Fibroblast of pulmonary artery (primary cell): Measurements from ENCODE around the gene JARID2.

Experiments
- DNase-seq: peaks from one replicate; pipeline ENCODE4 v3.0.0-alpha.2; 2010; ENCODE audit warnings: low read depth
- H3K4me3 ChIP-seq: replicated peaks from 2 replicates; pipeline ENCODE4 v1.5.1; 2011; ENCODE audit warnings: low read depth, mild to moderate bottlenecking, control low read depth, low read length, moderate library complexity
- TF ChIP-seq, protein P1 (sequence below): IDR thresholded peaks from 2 replicates; pipeline ENCODE4 v1.5.1; 2011; ENCODE audit warnings: mild to moderate bottlenecking, control low read depth, low read length, inconsistent platforms; ENCODE audit errors: missing control alignments

The JARID2 gene

DNA sequence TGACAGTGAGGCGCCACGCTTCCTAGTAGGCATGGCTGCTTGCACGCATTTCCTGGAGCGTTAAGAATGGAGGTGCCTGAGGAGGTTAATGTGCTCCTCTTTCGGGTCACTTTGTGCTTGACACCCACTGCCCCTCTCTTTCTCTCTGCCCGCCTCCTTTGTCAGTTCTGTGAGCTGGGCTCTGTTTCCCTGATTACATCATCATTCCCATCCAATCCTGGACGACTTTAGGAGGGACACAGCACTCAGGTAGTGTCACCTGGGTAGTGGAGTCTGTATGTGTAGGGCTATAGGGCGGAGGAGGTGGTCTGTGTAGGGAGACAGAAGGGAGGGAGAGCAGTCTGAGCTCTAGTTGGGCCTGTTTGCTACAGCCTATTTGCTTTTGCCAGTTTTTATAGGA, 136.8 kb downstream of the JARID2 start:
- DNase-seq: no peak
- TF ChIP-seq, protein P1, sequence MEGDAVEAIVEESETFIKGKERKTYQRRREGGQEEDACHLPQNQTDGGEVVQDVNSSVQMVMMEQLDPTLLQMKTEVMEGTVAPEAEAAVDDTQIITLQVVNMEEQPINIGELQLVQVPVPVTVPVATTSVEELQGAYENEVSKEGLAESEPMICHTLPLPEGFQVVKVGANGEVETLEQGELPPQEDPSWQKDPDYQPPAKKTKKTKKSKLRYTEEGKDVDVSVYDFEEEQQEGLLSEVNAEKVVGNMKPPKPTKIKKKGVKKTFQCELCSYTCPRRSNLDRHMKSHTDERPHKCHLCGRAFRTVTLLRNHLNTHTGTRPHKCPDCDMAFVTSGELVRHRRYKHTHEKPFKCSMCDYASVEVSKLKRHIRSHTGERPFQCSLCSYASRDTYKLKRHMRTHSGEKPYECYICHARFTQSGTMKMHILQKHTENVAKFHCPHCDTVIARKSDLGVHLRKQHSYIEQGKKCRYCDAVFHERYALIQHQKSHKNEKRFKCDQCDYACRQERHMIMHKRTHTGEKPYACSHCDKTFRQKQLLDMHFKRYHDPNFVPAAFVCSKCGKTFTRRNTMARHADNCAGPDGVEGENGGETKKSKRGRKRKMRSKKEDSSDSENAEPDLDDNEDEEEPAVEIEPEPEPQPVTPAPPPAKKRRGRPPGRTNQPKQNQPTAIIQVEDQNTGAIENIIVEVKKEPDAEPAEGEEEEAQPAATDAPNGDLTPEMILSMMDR: no peak
- H3K4me3 ChIP-seq: no peak overlapping the region

DNA sequence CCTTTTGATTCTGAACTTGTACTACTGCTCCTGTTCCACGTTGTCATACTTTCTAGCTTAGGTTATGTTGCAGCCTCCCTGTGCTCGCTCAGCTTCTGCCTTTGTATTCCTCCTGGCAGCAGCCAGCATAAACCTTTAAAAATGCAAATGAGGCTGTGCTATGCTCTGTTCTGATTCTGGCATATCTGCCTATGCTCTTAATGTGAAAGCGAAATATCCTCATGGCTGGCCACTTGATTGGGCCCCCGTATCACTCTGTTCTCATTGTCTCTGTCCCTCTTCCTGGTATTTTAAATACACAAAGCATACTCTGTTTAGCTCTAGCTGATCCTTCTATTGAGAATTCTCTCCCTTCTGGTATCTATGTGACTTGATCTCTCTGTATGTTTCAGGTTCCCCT, 139.0 kb downstream of the JARID2 start:
- no peak overlapping the region for H3K4me3 ChIP-seq
- TF ChIP-seq, protein P1: no peak
- no peak for DNase-seq

DNA sequence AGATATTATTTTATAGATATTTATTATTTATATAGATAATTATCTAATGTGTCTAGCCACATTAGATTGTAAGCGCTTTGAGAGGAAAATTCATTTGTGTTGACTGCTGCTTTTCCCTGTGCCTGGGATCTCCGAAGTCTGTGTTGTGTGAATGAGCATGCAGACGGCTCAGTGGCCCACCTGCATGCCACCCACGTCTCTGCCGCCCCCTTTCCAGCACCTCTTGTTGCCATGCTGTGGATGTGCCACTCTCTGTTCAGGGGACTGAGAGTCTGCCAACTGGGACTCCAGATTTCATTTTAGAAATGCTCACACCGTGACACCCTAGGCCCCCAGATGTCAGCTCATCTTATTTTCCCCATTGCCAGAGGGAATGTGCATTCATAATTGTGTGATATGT, 139.7 kb downstream of the JARID2 start:
- H3K4me3 ChIP-seq: no peak overlapping the region
- TF ChIP-seq, protein P1: no peak
- no peak for DNase-seq

DNA sequence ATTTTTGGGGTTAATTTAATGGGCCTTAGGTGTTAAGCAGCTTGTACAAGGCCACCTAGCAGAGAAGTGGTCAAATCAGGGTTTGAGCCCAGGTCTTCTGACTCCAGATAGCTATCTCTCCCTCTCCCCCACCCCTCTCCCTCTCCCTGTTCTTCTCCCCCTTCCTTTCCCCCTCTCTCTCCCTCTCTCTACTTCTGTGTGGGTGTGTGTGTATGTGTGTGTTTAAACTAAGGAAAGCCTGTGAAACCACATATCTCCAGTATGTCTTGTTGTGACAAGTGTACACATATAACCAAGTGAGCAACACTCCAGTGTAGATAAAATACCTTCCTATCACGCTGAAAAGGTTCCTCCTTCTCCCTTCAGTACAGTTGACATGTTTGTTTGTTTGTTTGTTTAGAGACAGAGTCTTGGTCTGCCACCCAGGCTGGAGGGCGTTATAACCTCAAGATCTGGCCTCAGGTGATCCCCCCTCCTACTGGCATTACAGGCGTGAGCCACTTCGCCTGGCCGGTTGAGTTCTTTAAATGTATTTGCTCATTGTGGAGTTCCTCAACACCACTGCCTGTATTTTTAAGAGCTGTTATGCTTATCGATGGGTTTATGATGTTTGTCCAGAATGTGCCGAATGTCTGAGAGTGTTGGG, 140.4 kb downstream of the JARID2 start:
- TF ChIP-seq, protein P1: no peak
- H3K4me3 ChIP-seq: no peak overlapping the region
- no peak for DNase-seq

DNA sequence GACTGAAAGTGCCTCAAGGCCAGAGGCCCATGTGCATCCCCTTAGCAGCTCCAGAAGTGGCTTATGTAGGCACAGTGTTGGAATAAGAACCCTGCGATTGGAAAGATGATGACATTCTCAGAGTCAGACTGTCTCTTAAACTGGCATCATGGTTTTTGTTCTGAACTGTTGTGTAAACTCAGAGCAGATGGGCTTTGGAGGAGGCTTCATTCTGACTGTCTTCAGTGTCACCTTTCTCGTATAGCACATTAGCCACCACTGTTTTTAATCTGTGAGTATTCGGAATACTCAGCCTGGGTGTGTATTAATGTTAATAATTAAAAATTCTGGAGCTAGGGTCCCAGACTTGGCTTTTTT, 140.9 kb downstream of the JARID2 start:
- no peak overlapping the region for H3K4me3 ChIP-seq
- TF ChIP-seq, protein P1: no peak
- DNase-seq: no peak

DNA sequence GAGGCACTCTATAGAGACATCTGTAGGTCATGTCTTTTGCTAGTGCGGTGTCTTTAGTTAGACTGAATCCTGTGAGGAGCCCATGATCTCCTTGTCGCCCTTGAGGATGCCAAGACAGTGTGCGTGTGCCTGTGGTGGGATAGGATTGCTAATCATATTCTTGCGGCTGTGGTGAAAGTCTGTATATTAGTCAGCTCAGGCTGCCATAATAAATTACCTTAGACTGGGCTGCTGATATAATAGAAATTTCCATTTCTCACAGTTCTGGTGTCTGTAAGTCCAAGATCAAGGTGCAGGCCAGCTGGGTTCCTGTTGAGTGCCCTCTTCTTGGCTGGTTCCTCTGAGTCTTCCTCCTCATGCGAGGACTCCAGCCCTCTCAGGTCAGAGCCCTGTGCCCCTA, 141.2 kb downstream of the JARID2 start:
- DNase-seq: no peak
- H3K4me3 ChIP-seq: no peak overlapping the region
- TF ChIP-seq, protein P1: no peak

DNA sequence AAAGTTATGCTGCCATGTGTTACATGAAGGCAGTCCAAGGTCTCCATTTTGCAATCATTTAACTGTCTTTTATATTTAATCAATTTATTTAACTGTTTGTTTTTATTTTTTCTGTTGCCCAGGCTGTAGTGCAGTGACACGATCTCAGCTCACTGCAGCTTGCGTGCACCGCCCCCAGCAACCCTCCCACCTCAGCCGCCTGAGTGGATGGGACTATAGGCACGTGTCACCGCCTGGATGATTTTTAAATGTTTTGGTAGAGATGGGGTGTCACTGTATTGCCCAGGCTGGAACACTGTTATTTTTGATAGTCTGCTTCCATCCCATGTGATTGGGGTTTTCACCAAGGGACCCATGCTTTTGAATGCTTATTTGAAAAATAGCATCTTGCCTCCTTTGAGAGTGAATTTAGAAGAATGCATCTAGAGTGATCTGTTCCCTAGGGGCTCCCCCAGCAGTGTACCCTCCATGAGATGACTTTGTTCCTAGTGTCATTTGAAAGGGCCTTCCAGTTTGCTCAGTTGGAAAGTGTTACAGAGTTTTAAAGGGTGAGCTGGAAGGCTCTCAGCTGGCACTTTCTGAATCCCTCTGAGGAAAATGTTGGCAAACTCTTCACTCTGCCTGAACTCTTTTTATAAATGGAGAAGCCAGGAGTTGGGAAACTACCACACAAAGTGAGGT, 143.4 kb downstream of the JARID2 start:
- peak; percentile 35 for DNase-seq
- TF ChIP-seq, protein P1: no peak
- no peak overlapping the region for H3K4me3 ChIP-seq
